Measurements from ENCODE around the gene EML4. TPM values are rescaled to one million over a fixed set of nuclear protein-coding genes. Genes with fewer than 3 reads are reported as not detected.

EML4 gene
- total RNA-seq, 1 experiment from 2014 or later, result 38.3 TPM

DNA sequence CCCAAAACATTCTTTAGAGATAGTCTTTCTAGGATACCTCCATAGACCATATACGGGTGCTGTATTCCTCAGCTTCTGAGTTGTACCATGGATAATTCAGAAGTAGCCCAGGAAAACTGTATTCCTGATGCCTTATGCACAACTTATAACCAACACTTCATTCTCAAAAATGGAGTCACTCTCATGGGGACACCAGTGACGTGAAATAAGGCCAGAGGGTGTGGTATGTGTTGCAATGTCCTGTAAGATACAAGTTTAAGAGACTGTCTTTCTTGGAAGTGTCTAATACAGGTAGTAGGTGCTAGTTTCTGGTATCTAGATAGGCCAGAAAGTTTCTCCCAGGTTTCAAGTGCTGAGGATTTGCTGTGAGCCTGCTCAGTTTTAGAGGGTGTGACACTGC is 155.8 kb downstream of the EML4 start:
- H3K9me3 ChIP-seq (ENCODE audit: low read length), result no peaks in the 10 kb centered on the region
- intact Hi-C loops (cut with micrococcal nuclease), result loop anchor here (5.0 kb wide), 3 partner anchors 88 to 458 kb away; no protein-coding TSS in a partner anchor
- H3K27ac ChIP-seq (ENCODE audit: low read length), result no peak overlapping the region
- H3K79me2 ChIP-seq (ENCODE audit: low read length), result no peaks in the 10 kb centered on the region
- H3K9ac ChIP-seq (ENCODE audit: low read length), result no peak overlapping the region
- POLR2A ChIA-PET (ENCODE audit: unreplicated experiment), result interaction anchor here (0.6 kb wide), 1 partner anchor 39 kb away, joined by 3 read pairs; no protein-coding TSS in a partner anchor
- BruUV-seq (replicated peaks), result no TSS peak
- no peak overlapping the region for H2AFZ ChIP-seq (ENCODE audit: low read length)
- no peak overlapping the region for H3K4me2 ChIP-seq (ENCODE audit: low read length)
- H3K36me3 ChIP-seq (ENCODE audit: low read depth, low read length), result peaks cover 14% of the 10 kb centered on the region; the same call in 1 of the 2 replicates
- DNase-seq, result no peak
- no peaks in the 10 kb centered on the region for H3K27me3 ChIP-seq (ENCODE audit: low read length)
- peaks cover 9% of the 10 kb centered on the region for H3K4me1 ChIP-seq (ENCODE audit: insufficient read depth, low read length)
- no peak for ATAC-seq
- H3K4me3 ChIP-seq (ENCODE audit: low read length), result no peak overlapping the region
- TF ChIP-seq, protein P1, sequence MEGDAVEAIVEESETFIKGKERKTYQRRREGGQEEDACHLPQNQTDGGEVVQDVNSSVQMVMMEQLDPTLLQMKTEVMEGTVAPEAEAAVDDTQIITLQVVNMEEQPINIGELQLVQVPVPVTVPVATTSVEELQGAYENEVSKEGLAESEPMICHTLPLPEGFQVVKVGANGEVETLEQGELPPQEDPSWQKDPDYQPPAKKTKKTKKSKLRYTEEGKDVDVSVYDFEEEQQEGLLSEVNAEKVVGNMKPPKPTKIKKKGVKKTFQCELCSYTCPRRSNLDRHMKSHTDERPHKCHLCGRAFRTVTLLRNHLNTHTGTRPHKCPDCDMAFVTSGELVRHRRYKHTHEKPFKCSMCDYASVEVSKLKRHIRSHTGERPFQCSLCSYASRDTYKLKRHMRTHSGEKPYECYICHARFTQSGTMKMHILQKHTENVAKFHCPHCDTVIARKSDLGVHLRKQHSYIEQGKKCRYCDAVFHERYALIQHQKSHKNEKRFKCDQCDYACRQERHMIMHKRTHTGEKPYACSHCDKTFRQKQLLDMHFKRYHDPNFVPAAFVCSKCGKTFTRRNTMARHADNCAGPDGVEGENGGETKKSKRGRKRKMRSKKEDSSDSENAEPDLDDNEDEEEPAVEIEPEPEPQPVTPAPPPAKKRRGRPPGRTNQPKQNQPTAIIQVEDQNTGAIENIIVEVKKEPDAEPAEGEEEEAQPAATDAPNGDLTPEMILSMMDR (conservative IDR thresholded peaks at IDR 0.05; ENCODE audit: low read depth, low read length), result no peak
- TF ChIP-seq EZH2 (IDR thresholded peaks at IDR 0.05; ENCODE audit: low read length, unreplicated experiment) (no peak), EZH2phosphoT487 (IDR thresholded peaks at IDR 0.05; ENCODE audit: borderline replicate concordance, low read length) (no peak)
- H4K20me1 ChIP-seq (ENCODE audit: low read length), result no peaks in the 10 kb centered on the region
- no peaks in the 10 kb centered on the region for H3K9me2 ChIP-seq (replicated peaks; ENCODE audit: low read length)
- H3F3A ChIP-seq (ENCODE audit: low read length, unreplicated experiment), result no peaks in the 10 kb centered on the region
- CTCF ChIA-PET, result no interaction called here

DNA sequence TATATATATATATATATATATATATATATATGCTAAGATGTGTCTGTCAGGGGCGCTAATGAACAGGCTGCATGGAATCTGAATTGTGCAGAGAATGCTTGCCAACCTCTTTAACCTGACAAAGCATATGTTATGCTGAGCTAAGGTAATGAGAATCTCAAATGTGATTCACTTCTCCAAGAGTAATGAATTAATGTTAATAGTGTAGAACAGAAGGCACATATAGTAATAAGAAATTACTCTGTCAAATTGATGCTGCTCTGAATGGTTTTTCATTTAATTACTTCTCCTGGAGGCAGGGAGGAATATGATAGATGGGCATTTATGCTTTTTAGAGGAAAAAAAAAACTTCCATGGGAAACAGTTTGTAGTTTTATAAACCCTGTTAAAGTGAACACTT is 156.5 kb downstream of the EML4 start:
- Histone ChIP-seq H2AFZ (ENCODE audit: low read length) (no peak overlapping the region), H4K20me1 (ENCODE audit: low read length) (no peaks in the 10 kb centered on the region), H3K9me2 (replicated peaks; ENCODE audit: low read length) (no peaks in the 10 kb centered on the region), H3K4me1 (ENCODE audit: insufficient read depth, low read length) (peaks cover 9% of the 10 kb centered on the region), H3K36me3 (ENCODE audit: low read depth, low read length) (peaks cover 9% of the 10 kb centered on the region; the same call in 1 of the 2 replicates), H3K4me2 (ENCODE audit: low read length) (no peak overlapping the region), H3K27me3 (ENCODE audit: low read length) (no peaks in the 10 kb centered on the region), H3K27ac (ENCODE audit: low read length) (no peak overlapping the region), H3K9ac (ENCODE audit: low read length) (no peak overlapping the region), H3K9me3 (ENCODE audit: low read length) (no peaks in the 10 kb centered on the region), H3F3A (ENCODE audit: low read length, unreplicated experiment) (no peaks in the 10 kb centered on the region), H3K4me3 (ENCODE audit: low read length) (no peak overlapping the region), H3K79me2 (ENCODE audit: low read length) (no peaks in the 10 kb centered on the region)
- intact Hi-C loops (cut with micrococcal nuclease), result loop anchor here (5.0 kb wide), 3 partner anchors 88 to 458 kb away; no protein-coding TSS in a partner anchor
- POLR2A ChIA-PET (ENCODE audit: unreplicated experiment), result no interaction called here
- TF ChIP-seq EZH2 (IDR thresholded peaks at IDR 0.05; ENCODE audit: low read length, unreplicated experiment) (no peak), EZH2phosphoT487 (IDR thresholded peaks at IDR 0.05; ENCODE audit: borderline replicate concordance, low read length) (no peak)
- TF ChIP-seq, protein P1 (conservative IDR thresholded peaks at IDR 0.05; ENCODE audit: low read depth, low read length), result no peak
- BruUV-seq (replicated peaks), result no TSS peak
- CTCF ChIA-PET, result no interaction called here
- no peak for DNase-seq
- ATAC-seq, result no peak

DNA sequence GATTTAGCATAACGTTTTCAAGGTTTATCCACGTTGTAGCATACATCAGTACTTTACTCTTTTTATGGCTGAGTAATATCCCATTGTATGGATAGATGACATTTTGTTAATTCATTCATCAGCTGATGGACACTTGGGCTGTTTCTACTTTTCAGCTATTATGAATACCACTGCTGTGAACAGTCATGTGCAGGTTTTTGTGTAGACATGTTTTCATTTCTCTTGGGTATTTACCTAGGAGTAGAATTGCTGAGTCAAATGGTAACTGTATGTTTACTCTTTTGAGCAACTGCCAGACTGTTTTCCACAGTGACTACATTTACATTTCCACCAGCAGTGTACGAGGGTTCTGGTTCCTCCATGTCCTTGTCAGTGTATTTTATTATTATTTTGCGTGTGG is 158.0 kb downstream of the EML4 start:
- ATAC-seq (peak; percentile 92), DNase-seq (peak; percentile 57)
- Histone ChIP-seq H3K36me3 (ENCODE audit: low read depth, low read length) (peaks cover 11% of the 10 kb centered on the region; the same call in 1 of the 2 replicates), H3K79me2 (ENCODE audit: low read length) (no peaks in the 10 kb centered on the region), H2AFZ (ENCODE audit: low read length) (no peak overlapping the region), H4K20me1 (ENCODE audit: low read length) (no peaks in the 10 kb centered on the region), H3K9me2 (replicated peaks; ENCODE audit: low read length) (no peaks in the 10 kb centered on the region), H3K9me3 (ENCODE audit: low read length) (no peaks in the 10 kb centered on the region), H3K4me2 (ENCODE audit: low read length) (no peak overlapping the region), H3K4me3 (ENCODE audit: low read length) (no peak overlapping the region), H3K4me1 (ENCODE audit: insufficient read depth, low read length) (peaks cover 9% of the 10 kb centered on the region), H3F3A (ENCODE audit: low read length, unreplicated experiment) (no peaks in the 10 kb centered on the region), H3K27ac (ENCODE audit: low read length) (no peak overlapping the region), H3K9ac (ENCODE audit: low read length) (no peak overlapping the region), H3K27me3 (ENCODE audit: low read length) (no peaks in the 10 kb centered on the region)
- intact Hi-C loops (cut with micrococcal nuclease), result loop anchor here (5.0 kb wide), 3 partner anchors 90 to 460 kb away; no protein-coding TSS in a partner anchor
- CTCF ChIA-PET, result interaction anchor here (0.6 kb wide), 1 partner anchor 166 kb away, joined by 3 read pairs; no protein-coding TSS in a partner anchor
- TF ChIP-seq EZH2phosphoT487 (IDR thresholded peaks at IDR 0.05; ENCODE audit: borderline replicate concordance, low read length), result no peak
- TF ChIP-seq, protein P1 (conservative IDR thresholded peaks at IDR 0.05; ENCODE audit: low read depth, low read length), result no peak
- TF ChIP-seq EZH2 (IDR thresholded peaks at IDR 0.05; ENCODE audit: low read length, unreplicated experiment), result no peak
- no TSS peak for BruUV-seq (replicated peaks)
- POLR2A ChIA-PET (ENCODE audit: unreplicated experiment), result no interaction called here
